ENCODE data around the gene PGM5. TPM values are rescaled to one million over a fixed set of nuclear protein-coding genes. Genes with fewer than 3 reads are reported as not detected.

Gene PGM5
- total RNA-seq, 1 experiment from 2014 or later, result 75.5 TPM

- Histone ChIP-seq H2AFZ (ENCODE audit: low read length) (no peak overlapping the region), H4K20me1 (ENCODE audit: low read length) (no peaks in the 10 kb centered on the region), H3K4me2 (ENCODE audit: low read length) (no peak overlapping the region), H3K4me3 (ENCODE audit: low read length) (no peak overlapping the region), H3K36me3 (ENCODE audit: low read depth, low read length) (peaks cover 17% of the 10 kb centered on the region), H3K27ac (ENCODE audit: low read length) (no peak overlapping the region), H3K9me3 (ENCODE audit: low read length) (no peaks in the 10 kb centered on the region), H3K9me2 (replicated peaks; ENCODE audit: low read length) (no peaks in the 10 kb centered on the region), H3K4me1 (ENCODE audit: insufficient read depth, low read length) (peaks cover 42% of the 10 kb centered on the region), H3K9ac (ENCODE audit: low read length) (no peak overlapping the region), H3K79me2 (ENCODE audit: low read length) (no peaks in the 10 kb centered on the region), H3F3A (ENCODE audit: low read length, unreplicated experiment) (no peaks in the 10 kb centered on the region), H3K27me3 (ENCODE audit: low read length) (no peaks in the 10 kb centered on the region)
- BruUV-seq (replicated peaks), result no TSS peak
- no peak for ATAC-seq
- no peak for DNase-seq
- TF ChIP-seq, protein P1, sequence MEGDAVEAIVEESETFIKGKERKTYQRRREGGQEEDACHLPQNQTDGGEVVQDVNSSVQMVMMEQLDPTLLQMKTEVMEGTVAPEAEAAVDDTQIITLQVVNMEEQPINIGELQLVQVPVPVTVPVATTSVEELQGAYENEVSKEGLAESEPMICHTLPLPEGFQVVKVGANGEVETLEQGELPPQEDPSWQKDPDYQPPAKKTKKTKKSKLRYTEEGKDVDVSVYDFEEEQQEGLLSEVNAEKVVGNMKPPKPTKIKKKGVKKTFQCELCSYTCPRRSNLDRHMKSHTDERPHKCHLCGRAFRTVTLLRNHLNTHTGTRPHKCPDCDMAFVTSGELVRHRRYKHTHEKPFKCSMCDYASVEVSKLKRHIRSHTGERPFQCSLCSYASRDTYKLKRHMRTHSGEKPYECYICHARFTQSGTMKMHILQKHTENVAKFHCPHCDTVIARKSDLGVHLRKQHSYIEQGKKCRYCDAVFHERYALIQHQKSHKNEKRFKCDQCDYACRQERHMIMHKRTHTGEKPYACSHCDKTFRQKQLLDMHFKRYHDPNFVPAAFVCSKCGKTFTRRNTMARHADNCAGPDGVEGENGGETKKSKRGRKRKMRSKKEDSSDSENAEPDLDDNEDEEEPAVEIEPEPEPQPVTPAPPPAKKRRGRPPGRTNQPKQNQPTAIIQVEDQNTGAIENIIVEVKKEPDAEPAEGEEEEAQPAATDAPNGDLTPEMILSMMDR (conservative IDR thresholded peaks at IDR 0.05; ENCODE audit: low read depth, low read length), result no peak
- no peak for TF ChIP-seq EZH2 (IDR thresholded peaks at IDR 0.05; ENCODE audit: low read length, unreplicated experiment)
- TF ChIP-seq EZH2phosphoT487 (IDR thresholded peaks at IDR 0.05; ENCODE audit: borderline replicate concordance, low read length), result no peak
- POLR2A ChIA-PET (ENCODE audit: unreplicated experiment), result no interaction called here
- CTCF ChIA-PET, result no interaction called here
- intact Hi-C loops (cut with micrococcal nuclease), result loop anchor here (10.0 kb wide), 1 partner anchor 53 kb away; no protein-coding TSS in a partner anchor
Measured at GRCh38 chr9:68502279-68502678, 145.9 kb downstream of the PGM5 start.

DNA sequence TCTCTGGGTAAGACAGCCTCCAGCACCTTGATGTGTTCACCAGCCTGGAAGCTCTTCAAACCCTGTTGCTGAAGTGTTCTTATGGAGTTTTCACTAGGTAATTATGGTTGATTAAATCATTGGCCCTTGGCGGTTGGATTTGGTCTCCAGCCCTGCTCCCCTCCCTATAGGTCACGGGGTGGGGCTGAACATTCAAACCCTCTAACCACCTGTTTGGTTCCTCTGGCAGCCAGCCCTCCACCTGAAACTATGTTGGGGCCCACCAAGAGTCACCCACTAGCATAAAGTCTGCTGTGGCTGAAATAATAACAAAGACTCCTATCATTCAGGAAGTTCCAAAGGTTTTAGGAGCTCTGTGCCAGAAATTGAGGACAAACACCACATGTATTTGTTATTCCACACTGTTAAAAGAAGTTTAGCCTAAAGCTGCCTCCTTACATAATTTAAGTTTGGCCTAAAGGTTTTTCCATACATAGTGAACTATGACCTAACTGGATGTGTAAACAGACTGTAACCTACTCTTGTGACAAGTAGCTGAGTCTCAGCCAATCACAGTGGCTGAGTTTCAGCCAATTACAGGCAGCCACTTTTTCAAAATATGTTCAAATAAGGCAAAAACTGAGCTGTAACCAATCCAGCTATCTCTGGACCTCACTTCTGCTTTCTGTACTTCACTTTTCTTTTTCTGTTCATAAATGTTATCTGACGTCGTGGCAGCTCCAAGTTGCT lies 149.4 kb downstream of the PGM5 start:
- POLR2A ChIA-PET (ENCODE audit: unreplicated experiment), result no interaction called here

More for the DNA sequence above, 149.4 kb downstream of the PGM5 start:
- DNase-seq (peak; percentile 24), ATAC-seq (no peak)
- no peaks in the 10 kb centered on the region for H3K27me3 ChIP-seq (ENCODE audit: low read length)
- intact Hi-C loops (cut with micrococcal nuclease), result loop anchor here (5.0 to 10.0 kb wide), 2 partner anchors 49 to 164 kb away; no protein-coding TSS in a partner anchor
- H3K9me3 ChIP-seq (ENCODE audit: low read length), result no peaks in the 10 kb centered on the region
- BruUV-seq (replicated peaks), result no TSS peak
- no peaks in the 10 kb centered on the region for H4K20me1 ChIP-seq (ENCODE audit: low read length)
- no peak overlapping the region for H3K4me2 ChIP-seq (ENCODE audit: low read length)
- no peak overlapping the region for H2AFZ ChIP-seq (ENCODE audit: low read length)
- peaks cover 8% of the 10 kb centered on the region for H3K36me3 ChIP-seq (ENCODE audit: low read depth, low read length)
- H3K79me2 ChIP-seq (ENCODE audit: low read length), result no peaks in the 10 kb centered on the region
- H3K27ac ChIP-seq (ENCODE audit: low read length), result no peak overlapping the region
- peaks cover 29% of the 10 kb centered on the region for H3K4me1 ChIP-seq (ENCODE audit: insufficient read depth, low read length)
- CTCF ChIA-PET, result no interaction called here
- no peaks in the 10 kb centered on the region for H3K9me2 ChIP-seq (replicated peaks; ENCODE audit: low read length)
- TF ChIP-seq, protein P1 (conservative IDR thresholded peaks at IDR 0.05; ENCODE audit: low read depth, low read length), result no peak
- no peak for TF ChIP-seq EZH2 (IDR thresholded peaks at IDR 0.05; ENCODE audit: low read length, unreplicated experiment)
- no peak for TF ChIP-seq EZH2phosphoT487 (IDR thresholded peaks at IDR 0.05; ENCODE audit: borderline replicate concordance, low read length)
- H3K9ac ChIP-seq (ENCODE audit: low read length), result no peak overlapping the region
- no peaks in the 10 kb centered on the region for H3F3A ChIP-seq (ENCODE audit: low read length, unreplicated experiment)
- H3K4me3 ChIP-seq (ENCODE audit: low read length), result no peak overlapping the region

Measured in PC-3 (cell line).